ENCODE data around the gene MRPS34. TPM values are rescaled to one million over a fixed set of nuclear protein-coding genes. Genes with fewer than 3 reads are reported as not detected.
A peak's percentile ranks its signal among the peaks of the same experiment; 100 is the strongest.
"Not testable (repeated sequence)": the region's sequence is repeated elsewhere in the genome, so short reads cannot be mapped to it uniquely, and the experiment has no call there.

Gene MRPS34
- 78.6 TPM for total RNA-seq

DNA sequence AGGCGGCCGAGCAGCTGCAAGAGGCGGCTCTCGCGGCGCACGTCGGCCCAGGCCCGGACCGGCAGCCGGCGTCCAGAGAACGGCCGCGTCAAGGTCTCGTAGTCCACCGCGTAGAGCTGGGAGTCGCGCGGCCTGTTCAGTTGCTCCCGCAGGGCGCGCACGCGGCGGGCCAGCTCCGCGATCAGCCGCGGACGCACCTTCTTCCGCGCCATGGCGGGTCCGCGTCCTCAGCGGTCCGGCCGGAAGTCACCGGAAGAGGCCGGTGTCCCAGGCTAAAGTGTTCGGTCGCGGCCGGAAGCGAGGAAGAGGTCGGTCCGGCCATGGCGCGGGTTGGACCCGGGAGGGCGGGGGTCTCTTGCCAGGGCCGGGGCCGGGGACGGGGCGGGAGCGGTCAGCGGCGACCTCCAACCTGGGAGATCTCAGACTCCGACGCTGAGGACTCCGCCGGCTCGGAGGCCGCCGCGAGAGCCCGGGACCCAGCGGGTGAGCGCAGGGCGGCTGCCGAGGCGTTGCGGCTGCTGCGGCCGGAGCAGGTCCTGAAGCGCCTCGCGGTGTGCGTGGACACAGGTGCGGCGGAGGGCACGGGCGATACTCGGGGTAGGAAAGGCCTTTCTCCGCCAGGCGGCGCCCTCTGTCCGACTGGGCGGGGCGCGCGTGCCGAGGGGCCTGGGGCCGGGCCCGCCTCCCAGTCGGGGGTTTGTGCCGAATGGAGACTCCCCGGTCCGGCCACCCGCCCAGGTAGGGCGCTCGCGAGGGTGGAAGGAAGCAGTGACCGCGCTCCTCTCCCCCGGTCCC, at the start of gene MRPS34:
Gene MRPS34 (minus strand): TSS at position 227 of the 795 bp plus-strand sequence. CDS start 15 bp downstream, at position 212.
- peak; percentile 86 for DNase-seq (ENCODE audit: low spot score)

- no peak for DNase-seq (ENCODE audit: low spot score)
Observed at GRCh38 chr16:1821861-1822611, 49.1 kb upstream of the MRPS34 start.

GRCh38 chr16:1820946-1821290, 48.0 kb upstream of the MRPS34 start:
- no peak for DNase-seq (ENCODE audit: low spot score)

- DNase-seq (ENCODE audit: low spot score), result no peak
Observed at GRCh38 chr16:1820096-1820945, 47.4 kb upstream of the MRPS34 start.

GRCh38 chr16:1819611-1820010, 46.7 kb upstream of the MRPS34 start:
- DNase-seq (ENCODE audit: low spot score), result no peak

DNA sequence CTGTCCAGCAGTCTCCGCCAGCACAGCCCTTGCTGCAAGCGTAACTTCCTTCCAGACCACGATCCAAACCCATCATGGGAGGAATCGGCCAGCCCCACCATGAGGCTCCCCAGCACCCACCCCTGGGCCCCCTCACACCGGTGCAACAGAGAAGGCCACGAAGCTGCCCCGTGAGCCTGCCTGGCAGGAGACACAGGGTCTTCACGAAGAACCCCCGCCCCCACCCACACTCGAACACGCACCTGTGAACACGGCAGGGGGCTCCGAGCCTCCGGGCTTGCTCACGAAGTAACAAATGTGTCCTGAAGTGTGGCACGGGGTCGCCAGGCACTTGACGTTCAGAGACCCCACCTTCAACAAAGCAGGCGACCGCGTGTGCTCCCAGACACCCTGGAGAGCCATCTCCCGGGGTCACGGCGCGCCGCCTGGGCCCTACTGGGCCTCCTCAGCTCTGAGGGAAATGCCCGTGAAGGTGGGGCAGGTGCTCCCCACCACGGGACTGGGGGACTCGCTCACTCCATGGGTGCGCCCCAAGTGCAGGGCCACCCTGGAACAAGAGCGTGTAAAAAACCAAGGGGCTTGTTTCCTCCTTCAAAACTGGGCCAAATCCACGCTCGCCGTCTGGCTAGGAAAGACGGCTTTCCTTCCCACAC, 46.1 kb upstream of the MRPS34 start:
- DNase-seq (ENCODE audit: low spot score), result no peak

- no peak for DNase-seq (ENCODE audit: low spot score)
Observed at GRCh38 chr16:1818204-1818872, 45.4 kb upstream of the MRPS34 start.

DNA sequence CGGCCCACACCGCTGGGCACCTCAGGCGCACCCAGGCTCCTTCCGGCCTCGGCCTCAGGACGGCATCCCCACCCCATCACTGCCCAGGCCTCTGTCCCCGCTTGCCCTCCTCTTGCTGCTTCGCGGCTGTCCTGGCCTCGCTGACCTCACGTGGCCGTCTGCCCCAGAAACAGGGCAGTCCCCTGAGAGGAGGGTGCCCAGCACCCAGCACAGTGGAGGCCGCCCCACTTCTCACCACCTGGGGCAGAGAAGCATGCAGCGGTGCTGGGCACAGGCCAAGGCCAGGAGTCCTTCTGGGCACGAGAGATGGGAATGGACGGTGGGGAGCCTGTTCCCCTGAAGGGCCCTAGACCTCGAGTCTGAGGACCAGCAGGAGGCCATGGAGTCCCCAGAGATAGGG, 44.8 kb upstream of the MRPS34 start:
- DNase-seq (ENCODE audit: low spot score), result no peak

DNA sequence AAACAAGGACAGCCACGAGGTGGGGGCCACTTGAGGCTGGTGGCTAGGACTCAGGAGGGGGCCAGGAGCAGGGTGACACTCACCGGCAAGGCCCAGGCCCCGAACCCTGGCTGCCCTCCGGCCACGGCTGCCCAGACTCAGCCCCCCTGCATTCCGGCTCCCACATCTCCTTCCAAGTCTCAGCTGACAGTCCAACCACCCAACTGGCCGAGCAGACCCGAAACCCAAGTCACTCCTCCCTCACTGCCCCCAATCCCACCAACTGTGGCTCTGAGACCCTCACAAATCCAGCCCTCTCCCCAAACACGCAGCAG, 44.3 kb upstream of the MRPS34 start:
- no peak for DNase-seq (ENCODE audit: low spot score)

GRCh38 chr16:1816396-1817275, 43.7 kb upstream of the MRPS34 start:
- DNase-seq (ENCODE audit: low spot score), result no peak

- no peak for DNase-seq (ENCODE audit: low spot score)
Observed at GRCh38 chr16:1815461-1815860, 42.5 kb upstream of the MRPS34 start.

- DNase-seq (ENCODE audit: low spot score), result no peak
Observed at GRCh38 chr16:1812732-1813163, 39.8 kb upstream of the MRPS34 start.

GRCh38 chr16:1810536-1810935, 37.6 kb upstream of the MRPS34 start:
- DNase-seq (ENCODE audit: low spot score), result no peak

- no peak for DNase-seq (ENCODE audit: low spot score)
Observed at GRCh38 chr16:1810106-1810505, 37.2 kb upstream of the MRPS34 start.

GRCh38 chr16:1809281-1809801, 36.4 kb upstream of the MRPS34 start:
- DNase-seq (ENCODE audit: low spot score), result no peak

GRCh38 chr16:1808691-1809090, 35.8 kb upstream of the MRPS34 start:
- no peak for DNase-seq (ENCODE audit: low spot score)

DNA sequence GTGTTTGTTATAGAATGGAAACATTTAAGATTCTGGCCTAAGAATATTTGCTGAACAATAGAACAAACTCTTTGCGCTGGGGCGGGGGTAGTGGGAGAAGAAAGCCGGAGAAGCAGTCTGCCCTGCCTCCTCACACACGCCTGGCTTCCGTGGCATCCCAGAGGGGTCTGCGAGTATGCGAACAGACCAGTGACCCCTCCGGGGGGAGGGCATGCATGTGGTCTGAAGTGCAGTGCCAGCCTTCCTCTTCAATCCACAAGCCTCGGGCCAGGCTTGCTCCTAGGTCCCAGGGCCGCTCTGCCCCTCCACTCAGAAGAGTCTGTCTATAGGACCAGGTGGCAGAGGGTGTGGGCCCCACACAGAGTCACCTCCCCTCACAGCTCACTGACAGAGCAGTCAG, 34.7 kb upstream of the MRPS34 start:
- no peak for DNase-seq (ENCODE audit: low spot score)

DNA sequence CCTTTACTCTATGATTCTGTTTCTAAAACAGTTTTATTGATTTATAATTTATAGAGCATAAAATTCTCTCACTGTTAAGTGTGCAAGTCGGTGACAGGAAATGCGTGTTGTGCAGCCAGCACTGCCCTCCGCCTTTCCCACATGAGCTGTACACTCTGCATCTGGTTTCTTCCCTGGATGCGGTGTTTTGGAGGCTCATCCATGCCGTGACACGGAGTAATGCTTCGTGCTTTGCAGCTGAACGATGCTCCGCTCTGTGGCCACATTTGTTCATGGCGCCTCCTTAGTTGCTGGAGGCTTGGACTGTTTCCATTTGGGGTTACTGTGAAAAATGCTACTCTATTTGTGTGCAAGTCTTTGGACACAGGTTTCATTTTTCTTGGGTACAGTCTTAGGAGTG, 27.8 kb upstream of the MRPS34 start:
- DNase-seq (ENCODE audit: low spot score), result no peak

DNA sequence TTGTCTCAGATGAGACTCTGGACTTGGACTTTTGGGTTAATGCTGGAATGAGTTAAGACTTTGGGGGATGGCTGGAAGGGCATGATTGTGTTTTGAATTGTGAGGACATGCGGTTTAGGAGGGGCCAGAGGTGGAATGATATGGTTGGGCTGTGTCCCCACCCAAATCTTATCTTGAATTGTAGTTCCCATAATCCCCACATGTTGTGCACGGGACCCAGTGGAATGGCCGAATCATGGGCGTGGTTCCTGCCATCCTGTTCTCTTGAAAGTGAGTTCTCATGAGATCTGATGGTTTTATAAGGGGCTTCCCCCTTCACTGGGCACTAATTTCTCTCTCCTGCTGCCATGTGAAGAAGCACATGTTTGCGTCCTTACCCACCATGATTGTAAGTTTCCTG, 26.3 kb upstream of the MRPS34 start:
- DNase-seq (ENCODE audit: low spot score), result not testable (repeated sequence)

Measured in ureter (tissue), 1 donor.